ENCODE measurements around the gene ISM2.

DNA sequence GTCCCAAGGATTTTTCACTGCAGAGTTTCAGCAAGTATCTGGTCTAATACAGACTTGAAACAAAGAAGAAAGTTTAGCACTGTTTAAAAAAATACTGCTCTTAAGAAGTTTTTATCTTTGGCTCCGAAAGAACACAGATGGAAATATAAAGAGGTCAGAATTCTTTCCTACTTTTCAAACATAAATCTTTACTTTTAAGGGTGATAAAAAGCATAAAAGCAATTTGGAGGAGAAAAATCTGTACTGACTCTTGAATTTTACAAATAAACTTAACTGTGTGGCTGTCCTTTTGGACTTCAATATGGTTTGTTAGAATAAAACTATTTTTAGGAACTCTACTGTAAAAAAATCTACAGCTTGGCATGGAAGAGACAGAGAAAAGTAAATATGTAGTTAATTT, 27.6 kb upstream of the ISM2 start:
- TF ChIP-seq ZNF224 (CRISPR knock-in tag; IDR thresholded peaks at IDR 0.05), result no peak
- no peak for TF ChIP-seq TAF1 (IDR thresholded peaks at IDR 0.05; ENCODE audit: control insufficient read depth, extremely low read depth, insufficient read depth, low read length, severe bottlenecking)
- no peak for TF ChIP-seq PRMT5 (CRISPR knock-in tag; IDR thresholded peaks at IDR 0.05)
- no peak for TF ChIP-seq SP2 (IDR thresholded peaks at IDR 0.05; ENCODE audit: extremely low read depth, low read depth, low read length, poor library complexity, severe bottlenecking)
- no peak for TF ChIP-seq TCF3 (CRISPR knock-in tag; IDR thresholded peaks at IDR 0.05)
- TF ChIP-seq SIN3A (IDR thresholded peaks at IDR 0.05; ENCODE audit: borderline replicate concordance in 2 of 2, control insufficient read depth in 1 of 2, low read depth in 2 of 2, low read length in 2 of 2), result no peak
- TF ChIP-seq EZH2 (IDR thresholded peaks at IDR 0.05; ENCODE audit: borderline replicate concordance, low read depth, low read length), result no peak
- no peak for TF ChIP-seq TAF7 (tag; IDR thresholded peaks at IDR 0.05)
- TF ChIP-seq, protein P1, sequence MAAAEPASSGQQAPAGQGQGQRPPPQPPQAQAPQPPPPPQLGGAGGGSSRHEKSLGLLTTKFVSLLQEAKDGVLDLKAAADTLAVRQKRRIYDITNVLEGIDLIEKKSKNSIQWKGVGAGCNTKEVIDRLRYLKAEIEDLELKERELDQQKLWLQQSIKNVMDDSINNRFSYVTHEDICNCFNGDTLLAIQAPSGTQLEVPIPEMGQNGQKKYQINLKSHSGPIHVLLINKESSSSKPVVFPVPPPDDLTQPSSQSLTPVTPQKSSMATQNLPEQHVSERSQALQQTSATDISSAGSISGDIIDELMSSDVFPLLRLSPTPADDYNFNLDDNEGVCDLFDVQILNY (CRISPR knock-in tag; IDR thresholded peaks at IDR 0.05), result no peak
- no peak for TF ChIP-seq KLF13 (tag; IDR thresholded peaks at IDR 0.05; ENCODE audit: borderline replicate concordance, low read depth)
- TF ChIP-seq SMARCC2 (IDR thresholded peaks at IDR 0.05; ENCODE audit: low read depth), result no peak
- TF ChIP-seq, protein P2, sequence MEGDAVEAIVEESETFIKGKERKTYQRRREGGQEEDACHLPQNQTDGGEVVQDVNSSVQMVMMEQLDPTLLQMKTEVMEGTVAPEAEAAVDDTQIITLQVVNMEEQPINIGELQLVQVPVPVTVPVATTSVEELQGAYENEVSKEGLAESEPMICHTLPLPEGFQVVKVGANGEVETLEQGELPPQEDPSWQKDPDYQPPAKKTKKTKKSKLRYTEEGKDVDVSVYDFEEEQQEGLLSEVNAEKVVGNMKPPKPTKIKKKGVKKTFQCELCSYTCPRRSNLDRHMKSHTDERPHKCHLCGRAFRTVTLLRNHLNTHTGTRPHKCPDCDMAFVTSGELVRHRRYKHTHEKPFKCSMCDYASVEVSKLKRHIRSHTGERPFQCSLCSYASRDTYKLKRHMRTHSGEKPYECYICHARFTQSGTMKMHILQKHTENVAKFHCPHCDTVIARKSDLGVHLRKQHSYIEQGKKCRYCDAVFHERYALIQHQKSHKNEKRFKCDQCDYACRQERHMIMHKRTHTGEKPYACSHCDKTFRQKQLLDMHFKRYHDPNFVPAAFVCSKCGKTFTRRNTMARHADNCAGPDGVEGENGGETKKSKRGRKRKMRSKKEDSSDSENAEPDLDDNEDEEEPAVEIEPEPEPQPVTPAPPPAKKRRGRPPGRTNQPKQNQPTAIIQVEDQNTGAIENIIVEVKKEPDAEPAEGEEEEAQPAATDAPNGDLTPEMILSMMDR (IDR thresholded peaks at IDR 0.05 in 2 of 3, conservative IDR thresholded peaks at IDR 0.05 in 1 of 3; ENCODE audit: insufficient read depth in 2 of 3, low read depth in 1 of 3, low read length in 3 of 3), result no peak
- TF ChIP-seq, protein P3, sequence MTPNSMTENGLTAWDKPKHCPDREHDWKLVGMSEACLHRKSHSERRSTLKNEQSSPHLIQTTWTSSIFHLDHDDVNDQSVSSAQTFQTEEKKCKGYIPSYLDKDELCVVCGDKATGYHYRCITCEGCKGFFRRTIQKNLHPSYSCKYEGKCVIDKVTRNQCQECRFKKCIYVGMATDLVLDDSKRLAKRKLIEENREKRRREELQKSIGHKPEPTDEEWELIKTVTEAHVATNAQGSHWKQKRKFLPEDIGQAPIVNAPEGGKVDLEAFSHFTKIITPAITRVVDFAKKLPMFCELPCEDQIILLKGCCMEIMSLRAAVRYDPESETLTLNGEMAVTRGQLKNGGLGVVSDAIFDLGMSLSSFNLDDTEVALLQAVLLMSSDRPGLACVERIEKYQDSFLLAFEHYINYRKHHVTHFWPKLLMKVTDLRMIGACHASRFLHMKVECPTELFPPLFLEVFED (CRISPR knock-in tag; conservative IDR thresholded peaks at IDR 0.05), result no peak
